ENCODE results near the gene LPIN3. TPM values are rescaled to one million over a fixed set of nuclear protein-coding genes. Genes with fewer than 3 reads are reported as not detected.

Gene LPIN3
- total RNA-seq, 1 experiment from 2014 or later: 32.6 TPM

- H3K4me1 Mint-ChIP-seq (ENCODE audit: low read depth, unreplicated experiment): peaks cover 24% of the 10 kb centered on the region
- H3K27ac Mint-ChIP-seq (ENCODE audit: unreplicated experiment): no peak overlapping the region
- H3K36me3 Mint-ChIP-seq (ENCODE audit: insufficient read depth, unreplicated experiment): no peaks in the 10 kb centered on the region
- no peaks in the 10 kb centered on the region for H3K27me3 Mint-ChIP-seq (ENCODE audit: insufficient read depth, unreplicated experiment)
- TF ChIP-seq, protein P1, sequence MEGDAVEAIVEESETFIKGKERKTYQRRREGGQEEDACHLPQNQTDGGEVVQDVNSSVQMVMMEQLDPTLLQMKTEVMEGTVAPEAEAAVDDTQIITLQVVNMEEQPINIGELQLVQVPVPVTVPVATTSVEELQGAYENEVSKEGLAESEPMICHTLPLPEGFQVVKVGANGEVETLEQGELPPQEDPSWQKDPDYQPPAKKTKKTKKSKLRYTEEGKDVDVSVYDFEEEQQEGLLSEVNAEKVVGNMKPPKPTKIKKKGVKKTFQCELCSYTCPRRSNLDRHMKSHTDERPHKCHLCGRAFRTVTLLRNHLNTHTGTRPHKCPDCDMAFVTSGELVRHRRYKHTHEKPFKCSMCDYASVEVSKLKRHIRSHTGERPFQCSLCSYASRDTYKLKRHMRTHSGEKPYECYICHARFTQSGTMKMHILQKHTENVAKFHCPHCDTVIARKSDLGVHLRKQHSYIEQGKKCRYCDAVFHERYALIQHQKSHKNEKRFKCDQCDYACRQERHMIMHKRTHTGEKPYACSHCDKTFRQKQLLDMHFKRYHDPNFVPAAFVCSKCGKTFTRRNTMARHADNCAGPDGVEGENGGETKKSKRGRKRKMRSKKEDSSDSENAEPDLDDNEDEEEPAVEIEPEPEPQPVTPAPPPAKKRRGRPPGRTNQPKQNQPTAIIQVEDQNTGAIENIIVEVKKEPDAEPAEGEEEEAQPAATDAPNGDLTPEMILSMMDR (IDR thresholded peaks at IDR 0.05; ENCODE audit: insufficient read depth in 1 of 2, low read depth in 1 of 2, low read length in 1 of 2, severe bottlenecking in 1 of 2, unreplicated experiment in 1 of 2): no peak
- ChIA-PET CTCF (interaction anchor here (0.5 kb wide), 1 partner anchor 185 kb away, joined by 3 read pairs; no protein-coding TSS in a partner anchor), POLR2A (no interaction called here)
- H3K9me3 ChIP-seq: no peaks in the 10 kb centered on the region
- H3K4me3 Mint-ChIP-seq (ENCODE audit: unreplicated experiment): no peak overlapping the region
- no peaks in the 10 kb centered on the region for H3K9me3 Mint-ChIP-seq (ENCODE audit: unreplicated experiment)
- peaks cover 18% of the 10 kb centered on the region for H3K4me1 ChIP-seq
- H3K4me3 ChIP-seq (ENCODE audit: low read depth, low read length): no peak overlapping the region
- no peak for DNase-seq
- H3K27me3 ChIP-seq (replicated peaks; ENCODE audit: control insufficient read depth, insufficient read depth, low read length): no peaks in the 10 kb centered on the region
- no TSS peak for BruUV-seq (replicated peaks)
- no peaks in the 10 kb centered on the region for H3K36me3 ChIP-seq (ENCODE audit: control insufficient read depth, insufficient read depth, low read length)
- intact Hi-C loops (cut with micrococcal nuclease; ENCODE audit: unreplicated experiment): no loop called here
These were observed 26.2 kb upstream of the LPIN3 start for GRCh38 chr20:41314386-41314785.

DNA sequence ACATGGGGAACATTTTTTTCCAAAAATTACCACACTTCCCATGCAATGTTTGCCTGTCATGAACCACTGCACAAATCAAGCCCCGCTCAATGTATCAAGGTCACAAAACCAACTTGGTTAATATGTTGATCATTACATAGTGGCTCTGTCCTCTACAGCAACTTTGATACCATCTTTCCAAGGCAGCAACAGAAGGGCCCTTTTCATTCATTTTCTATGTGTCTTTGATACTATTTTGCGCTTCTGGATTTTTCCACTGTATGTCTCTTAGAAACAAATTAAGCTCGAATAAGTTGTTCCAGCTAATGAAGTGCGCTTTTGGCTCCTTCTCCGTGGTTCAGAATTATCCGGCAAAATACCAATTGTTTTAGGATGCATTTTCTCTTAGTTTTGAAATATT lies 24.6 kb upstream of the LPIN3 start:
- CTCF ChIA-PET: interaction anchor here (2.5 kb wide), 1 partner anchor 23 kb away, joined by 11 read pairs; no protein-coding TSS in a partner anchor
- Mint-ChIP-seq H3K27me3 (ENCODE audit: insufficient read depth, unreplicated experiment) (no peaks in the 10 kb centered on the region), H3K4me1 (ENCODE audit: low read depth, unreplicated experiment) (peaks cover 25% of the 10 kb centered on the region), H3K9me3 (ENCODE audit: unreplicated experiment) (no peaks in the 10 kb centered on the region), H3K27ac (ENCODE audit: unreplicated experiment) (peak overlapping the region; percentile 10), H3K36me3 (ENCODE audit: insufficient read depth, unreplicated experiment) (no peaks in the 10 kb centered on the region), H3K4me3 (ENCODE audit: unreplicated experiment) (peak overlapping the region; percentile 84)
- POLR2A ChIA-PET: no interaction called here
- TSS peak; percentile 69 for BruUV-seq (replicated peaks)
- DNase-seq: peak in 1 of 2 experiments; percentile 12
- Histone ChIP-seq H3K27me3 (replicated peaks; ENCODE audit: control insufficient read depth, insufficient read depth, low read length) (no peaks in the 10 kb centered on the region), H3K4me3 (ENCODE audit: low read depth, low read length) (peak overlapping the region; percentile 75), H3K36me3 (ENCODE audit: control insufficient read depth, insufficient read depth, low read length) (no peaks in the 10 kb centered on the region), H3K4me1 (peaks cover 18% of the 10 kb centered on the region), H3K9me3 (no peaks in the 10 kb centered on the region)
- intact Hi-C loops (cut with micrococcal nuclease; ENCODE audit: unreplicated experiment): loop anchor here (2.0 kb wide), 2 partner anchors 67 to 179 kb away; partner anchors contain the start of gene PLCG1
- TF ChIP-seq, protein P1 (IDR thresholded peaks at IDR 0.05; ENCODE audit: insufficient read depth in 1 of 2, low read depth in 1 of 2, low read length in 1 of 2, severe bottlenecking in 1 of 2, unreplicated experiment in 1 of 2): no peak

DNA sequence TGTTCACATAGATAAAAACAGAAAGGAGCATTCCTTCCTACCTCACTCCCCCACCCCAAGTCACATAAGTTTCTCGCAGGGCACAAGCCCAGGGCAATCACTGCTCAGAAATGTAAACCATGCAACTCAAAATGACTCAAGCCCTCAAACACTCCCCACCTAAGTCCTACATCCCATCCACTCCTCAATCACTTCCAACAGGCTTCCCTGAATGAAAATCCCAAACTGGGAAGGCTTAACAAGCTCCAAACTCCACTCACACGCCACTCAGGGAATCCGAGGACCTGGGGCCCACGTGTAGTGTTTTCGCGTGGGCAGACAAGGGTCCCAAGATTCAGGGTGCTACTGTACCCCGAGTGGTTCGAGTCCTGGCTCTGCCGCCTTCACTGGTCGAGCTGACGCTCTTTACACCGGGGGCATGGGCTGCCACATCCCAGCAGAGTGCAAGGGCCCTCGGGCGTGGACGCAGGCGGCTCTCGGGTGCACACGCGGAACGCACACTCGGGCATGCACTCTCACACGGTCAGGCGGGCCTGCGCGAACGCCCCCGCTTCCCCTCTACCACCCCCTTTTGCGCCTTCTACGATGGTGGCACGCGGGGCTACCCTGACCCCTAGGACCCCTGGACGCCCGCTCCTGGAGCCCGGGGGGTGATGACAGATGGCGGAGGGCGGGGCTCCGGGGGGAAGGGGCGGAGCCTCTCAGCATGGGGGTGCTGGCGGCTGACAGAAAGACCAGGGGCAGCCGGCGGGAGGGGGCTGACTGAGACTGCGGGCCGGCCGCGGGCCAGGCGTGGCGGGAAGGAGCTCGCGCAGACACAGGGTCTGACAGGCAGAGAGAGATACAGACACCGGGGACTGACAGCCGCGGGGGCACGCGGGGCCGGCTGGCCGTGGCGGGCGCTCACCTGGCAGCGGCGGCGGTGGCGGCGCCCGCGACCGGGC lies 23.7 kb upstream of the LPIN3 start:
- Histone ChIP-seq H3K4me1 (peaks cover 18% of the 10 kb centered on the region), H3K36me3 (ENCODE audit: control insufficient read depth, insufficient read depth, low read length) (no peaks in the 10 kb centered on the region), H3K4me3 (ENCODE audit: low read depth, low read length) (peak overlapping the region; percentile 75), H3K9me3 (no peaks in the 10 kb centered on the region), H3K27me3 (replicated peaks; ENCODE audit: control insufficient read depth, insufficient read depth, low read length) (no peaks in the 10 kb centered on the region)
- CTCF ChIA-PET: interaction anchor here (0.5 to 2.5 kb wide), 5 partner anchors 23 to 181 kb away, joined by 3 to 12 read pairs (median 10); partner anchors contain the start of gene LPIN3
- TF ChIP-seq, protein P1 (IDR thresholded peaks at IDR 0.05; ENCODE audit: insufficient read depth in 1 of 2, low read depth in 1 of 2, low read length in 1 of 2, severe bottlenecking in 1 of 2, unreplicated experiment in 1 of 2): no peak
- no peaks in the 10 kb centered on the region for H3K9me3 Mint-ChIP-seq (ENCODE audit: unreplicated experiment)
- no peaks in the 10 kb centered on the region for H3K27me3 Mint-ChIP-seq (ENCODE audit: insufficient read depth, unreplicated experiment)
- intact Hi-C loops (cut with micrococcal nuclease; ENCODE audit: unreplicated experiment): loop anchor here (1.0 to 2.0 kb wide), 3 partner anchors 23 to 180 kb away; partner anchors contain the start of genes LPIN3 and PLCG1
- POLR2A ChIA-PET: interaction anchor here (0.6 to 1.8 kb wide), 4 partner anchors 8 to 628 kb away, joined by 3 to 13 read pairs (median 4); partner anchors contain the start of genes LPIN3 and MAFB
- no peaks in the 10 kb centered on the region for H3K36me3 Mint-ChIP-seq (ENCODE audit: insufficient read depth, unreplicated experiment)
- peak overlapping the region; percentile 10 for H3K27ac Mint-ChIP-seq (ENCODE audit: unreplicated experiment)
- peak overlapping the region; percentile 84 for H3K4me3 Mint-ChIP-seq (ENCODE audit: unreplicated experiment)
- peak; percentile 80 to 85 for DNase-seq
- H3K4me1 Mint-ChIP-seq (ENCODE audit: low read depth, unreplicated experiment): peaks cover 29% of the 10 kb centered on the region
- BruUV-seq (replicated peaks): no TSS peak
